GM12873 (cell line): ENCODE measurements around the gene HSFX4.

Source experiments
- TF ChIP-seq, protein P1 (sequence below): IDR thresholded peaks from 2 replicates; pipeline ENCODE4 v1.5.1; 2012; ENCODE audit warnings: low read depth, mild to moderate bottlenecking, moderate library complexity, low read length, control low read depth; ENCODE audit not compliant: insufficient read depth; ENCODE audit errors: missing control alignments

Gene HSFX4

DNA sequence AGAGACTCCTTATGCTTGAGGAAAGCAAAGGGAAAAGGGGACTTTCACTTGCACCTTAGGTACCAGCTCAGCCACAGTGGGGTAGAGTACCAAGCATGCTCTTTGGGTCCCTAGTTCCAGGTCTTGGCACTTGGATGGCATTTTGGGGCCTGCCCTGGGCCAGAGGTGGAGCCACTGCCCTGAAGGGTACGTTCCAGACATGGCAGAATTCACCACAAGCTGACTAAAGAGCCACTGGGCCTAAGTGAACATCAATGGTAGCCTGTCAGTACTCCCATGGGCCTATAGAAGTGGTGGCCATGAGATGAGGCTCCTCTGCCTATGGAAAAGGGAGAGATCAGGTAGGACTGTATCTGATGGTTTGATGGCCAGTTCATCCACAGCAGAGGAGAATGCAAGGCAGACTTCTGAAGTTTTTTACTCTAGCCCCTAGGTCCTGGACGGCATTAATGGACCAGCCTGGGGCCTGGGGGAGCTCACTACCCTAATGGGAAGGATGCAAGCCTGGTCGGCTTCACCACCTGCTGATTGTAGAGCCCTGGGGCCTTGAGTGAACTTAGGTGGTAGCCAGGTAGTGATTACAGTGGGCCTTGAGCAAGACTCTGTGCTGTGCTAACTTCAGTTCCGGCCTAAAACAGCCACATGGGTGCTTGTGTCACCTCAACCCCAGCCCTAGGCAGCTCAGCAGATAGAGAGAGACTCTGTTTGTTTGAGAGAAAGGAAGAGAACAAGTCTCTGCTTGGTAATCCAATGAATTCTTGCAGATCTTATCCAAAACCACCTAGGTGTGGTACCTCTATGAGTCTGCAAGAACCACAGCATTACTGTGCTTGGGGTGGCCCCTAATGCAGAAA is 19.8 kb upstream of the HSFX4 start:
- TF ChIP-seq, protein P1, sequence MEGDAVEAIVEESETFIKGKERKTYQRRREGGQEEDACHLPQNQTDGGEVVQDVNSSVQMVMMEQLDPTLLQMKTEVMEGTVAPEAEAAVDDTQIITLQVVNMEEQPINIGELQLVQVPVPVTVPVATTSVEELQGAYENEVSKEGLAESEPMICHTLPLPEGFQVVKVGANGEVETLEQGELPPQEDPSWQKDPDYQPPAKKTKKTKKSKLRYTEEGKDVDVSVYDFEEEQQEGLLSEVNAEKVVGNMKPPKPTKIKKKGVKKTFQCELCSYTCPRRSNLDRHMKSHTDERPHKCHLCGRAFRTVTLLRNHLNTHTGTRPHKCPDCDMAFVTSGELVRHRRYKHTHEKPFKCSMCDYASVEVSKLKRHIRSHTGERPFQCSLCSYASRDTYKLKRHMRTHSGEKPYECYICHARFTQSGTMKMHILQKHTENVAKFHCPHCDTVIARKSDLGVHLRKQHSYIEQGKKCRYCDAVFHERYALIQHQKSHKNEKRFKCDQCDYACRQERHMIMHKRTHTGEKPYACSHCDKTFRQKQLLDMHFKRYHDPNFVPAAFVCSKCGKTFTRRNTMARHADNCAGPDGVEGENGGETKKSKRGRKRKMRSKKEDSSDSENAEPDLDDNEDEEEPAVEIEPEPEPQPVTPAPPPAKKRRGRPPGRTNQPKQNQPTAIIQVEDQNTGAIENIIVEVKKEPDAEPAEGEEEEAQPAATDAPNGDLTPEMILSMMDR = no peak

DNA sequence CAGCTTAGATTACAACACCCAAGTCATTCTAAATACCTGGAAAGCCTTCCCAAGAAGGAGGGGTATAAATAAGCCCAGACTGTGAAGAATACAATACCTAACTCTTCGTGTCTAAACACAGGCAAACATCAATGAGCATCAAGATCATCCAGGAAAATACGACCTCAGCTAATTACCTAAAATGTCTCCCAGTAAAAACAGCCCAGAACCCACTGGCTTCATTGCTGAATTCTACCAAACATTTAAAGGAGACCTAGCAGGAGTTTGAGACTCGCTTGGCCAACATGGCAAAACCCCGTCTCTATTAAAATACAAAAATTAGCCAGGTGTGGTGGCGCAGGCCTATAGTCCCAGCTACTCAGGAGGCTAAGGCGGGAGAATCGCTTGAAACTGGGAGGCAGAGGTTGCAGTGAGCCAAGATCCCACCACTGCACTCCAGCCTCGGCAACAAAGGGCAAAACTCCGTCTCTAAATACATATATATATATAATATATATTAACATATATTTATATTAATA is 19.1 kb upstream of the HSFX4 start:
- TF ChIP-seq, protein P1 = no peak

DNA sequence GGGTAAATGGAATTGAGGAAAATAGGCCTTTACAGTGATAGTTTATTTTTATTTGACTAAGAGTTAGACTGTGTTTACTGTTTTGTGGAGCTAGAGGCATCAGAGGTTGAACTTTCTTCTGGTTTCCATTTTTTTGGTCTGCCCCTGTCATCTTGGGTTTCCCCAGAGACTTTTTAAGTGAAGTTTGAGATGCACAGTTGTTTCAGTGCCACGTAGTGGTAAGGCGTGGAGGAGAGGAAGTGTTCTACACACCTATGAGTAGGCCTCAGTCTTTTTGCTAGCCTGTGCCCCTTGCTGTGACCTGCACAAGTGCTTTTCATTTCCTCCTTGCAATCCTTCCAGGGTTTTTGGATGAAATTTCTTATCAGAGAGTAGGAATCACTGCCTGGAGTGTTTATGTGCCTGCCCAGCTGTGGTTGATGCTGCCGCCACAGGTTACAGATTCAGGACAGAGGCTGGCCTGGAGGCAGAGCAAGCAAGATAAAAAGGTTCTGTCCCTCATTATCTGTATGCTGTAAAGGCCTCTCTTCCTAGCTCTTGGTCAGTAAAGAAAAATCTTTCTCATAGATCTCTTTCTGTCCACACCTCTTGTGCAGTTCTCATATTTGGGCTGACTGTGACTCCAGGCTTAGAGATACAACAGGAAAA is 12.5 kb upstream of the HSFX4 start:
- TF ChIP-seq, protein P1 = peak; percentile 18

DNA sequence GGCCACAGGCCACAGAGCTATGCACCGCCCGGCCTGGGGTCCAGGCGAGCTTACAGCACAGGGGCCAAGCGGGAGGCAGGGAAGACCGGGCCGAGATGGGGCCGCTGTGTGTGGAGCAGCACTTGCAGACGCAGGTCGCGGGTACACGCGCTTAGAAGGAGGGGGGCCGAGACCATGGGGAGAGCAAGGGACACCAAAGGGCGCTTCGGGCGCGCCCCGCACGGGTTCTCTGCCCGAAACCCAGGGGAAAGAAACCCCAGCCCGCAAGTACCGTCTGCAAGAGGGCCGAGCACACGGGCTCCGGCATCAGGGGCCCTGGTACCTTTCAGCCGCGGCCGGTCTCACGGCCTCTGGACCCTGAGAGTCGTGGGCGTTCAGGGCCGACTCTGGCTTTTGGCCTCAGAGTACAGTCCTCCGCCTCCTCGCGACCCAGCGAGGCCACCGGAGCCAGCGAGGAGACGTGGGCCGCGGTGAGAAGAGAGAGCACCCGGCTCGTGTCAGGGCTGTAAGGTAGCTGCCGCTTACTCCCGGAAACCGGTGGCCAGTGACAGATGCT is 8.6 kb downstream of the HSFX4 start:
- TF ChIP-seq, protein P1 = no peak

DNA sequence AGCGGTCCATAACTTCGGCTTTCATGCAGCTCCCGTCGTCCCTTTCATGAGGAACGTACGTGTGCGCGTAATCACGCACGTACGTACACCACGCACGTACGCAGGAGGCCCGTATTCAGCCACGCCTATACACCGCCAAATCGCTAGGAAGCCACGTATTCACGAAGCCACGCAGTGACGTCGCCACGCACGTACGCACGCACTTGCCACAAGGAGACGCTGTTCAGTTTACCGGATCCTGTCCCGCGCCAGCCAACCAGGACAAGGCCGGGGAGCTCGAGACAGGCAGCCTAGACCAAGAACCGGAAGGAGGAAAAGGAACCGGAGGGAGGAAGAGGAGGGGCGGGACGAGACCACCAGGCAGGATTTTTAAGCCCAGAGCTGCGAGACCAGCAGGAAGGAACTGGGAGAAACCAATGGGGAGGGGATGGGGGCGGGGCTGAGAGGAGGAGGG is 9.1 kb downstream of the HSFX4 start, which contains the start of gene EOLA2:
EOLA2 (minus strand) TSS at position 65 of the 454 bp plus-strand sequence. CDS start 4,617 bp downstream, outside the sequence.
- TF ChIP-seq, protein P1 = peak; percentile 53

DNA sequence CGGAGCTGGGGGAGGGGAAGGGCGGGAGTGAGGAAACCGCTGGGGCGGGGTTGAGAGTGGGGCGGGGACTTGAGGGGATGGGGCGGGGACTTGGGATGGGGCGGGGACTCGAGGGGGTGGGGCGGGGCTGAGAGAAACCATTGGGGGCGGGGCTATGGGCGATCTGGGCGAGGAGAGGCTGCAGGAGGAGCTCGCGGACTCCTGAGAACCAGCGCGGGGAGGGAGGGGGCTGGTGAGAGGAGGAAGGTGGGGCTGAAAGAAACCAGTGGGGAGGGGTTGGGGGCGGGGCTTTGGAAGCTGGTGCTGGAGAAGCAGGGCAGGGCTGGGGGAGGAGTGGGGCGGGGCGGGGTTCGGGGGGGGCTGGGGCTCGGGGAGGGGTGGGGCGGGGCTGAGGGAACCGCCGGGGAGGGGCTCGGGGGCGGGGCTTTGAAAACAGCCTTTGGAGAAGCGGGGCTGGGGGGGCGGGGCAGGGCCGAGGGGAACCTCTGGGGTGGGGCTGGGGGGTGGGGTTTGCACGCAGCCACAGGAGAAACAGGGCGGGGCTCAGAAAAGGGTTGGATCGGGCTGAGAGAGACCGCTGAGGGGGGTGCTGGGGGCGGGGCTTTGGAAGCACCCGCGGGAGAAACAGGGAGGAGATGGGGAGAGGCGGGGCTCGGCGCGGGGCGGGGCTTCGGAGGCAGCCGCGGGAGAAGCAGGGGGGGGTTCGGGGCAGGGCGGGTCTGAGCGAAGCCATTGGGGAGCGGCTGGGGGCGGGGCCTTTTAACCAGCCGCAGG is 9.7 kb downstream of the HSFX4 start:
- TF ChIP-seq, protein P1 = no peak

DNA sequence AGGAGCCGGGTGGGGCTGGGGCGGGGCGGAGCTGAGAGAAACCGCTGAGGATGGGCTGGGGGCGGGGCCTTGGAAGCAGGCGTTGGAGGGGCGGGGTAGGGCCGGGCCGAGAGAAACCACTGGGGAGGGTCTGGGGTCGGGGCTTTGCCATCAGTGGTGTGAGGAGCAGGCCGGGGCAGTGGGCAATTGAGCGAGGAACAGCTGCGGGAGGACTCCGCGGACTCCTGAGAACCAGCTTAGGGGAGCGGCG is 10.2 kb downstream of the HSFX4 start:
- TF ChIP-seq, protein P1 = no peak
